Body of pancreas (tissue), 4 donors: ENCODE results near the gene TMEM151A.

Experiments used
- CTCF ChIP-seq, 7 experiments: fragments of 450-650 bp in 4 of 7; fragments of 200-600 bp in 3 of 7; sonication (generic) in 3 of 7; IDR thresholded peaks; one replicate each; pipeline ENCODE4 v1.5.1; 2016 to 2019; ENCODE audit warnings: antibody characterized with exemption in 7 of 7
- POLR2A ChIP-seq, 3 donors: fragments of 450-650 bp; IDR thresholded peaks; one replicate each; pipeline ENCODE4 v1.6.1; 2016; ENCODE audit warnings: antibody characterized with exemption in 3 of 3, mild to moderate bottlenecking in 2 of 3

DNA sequence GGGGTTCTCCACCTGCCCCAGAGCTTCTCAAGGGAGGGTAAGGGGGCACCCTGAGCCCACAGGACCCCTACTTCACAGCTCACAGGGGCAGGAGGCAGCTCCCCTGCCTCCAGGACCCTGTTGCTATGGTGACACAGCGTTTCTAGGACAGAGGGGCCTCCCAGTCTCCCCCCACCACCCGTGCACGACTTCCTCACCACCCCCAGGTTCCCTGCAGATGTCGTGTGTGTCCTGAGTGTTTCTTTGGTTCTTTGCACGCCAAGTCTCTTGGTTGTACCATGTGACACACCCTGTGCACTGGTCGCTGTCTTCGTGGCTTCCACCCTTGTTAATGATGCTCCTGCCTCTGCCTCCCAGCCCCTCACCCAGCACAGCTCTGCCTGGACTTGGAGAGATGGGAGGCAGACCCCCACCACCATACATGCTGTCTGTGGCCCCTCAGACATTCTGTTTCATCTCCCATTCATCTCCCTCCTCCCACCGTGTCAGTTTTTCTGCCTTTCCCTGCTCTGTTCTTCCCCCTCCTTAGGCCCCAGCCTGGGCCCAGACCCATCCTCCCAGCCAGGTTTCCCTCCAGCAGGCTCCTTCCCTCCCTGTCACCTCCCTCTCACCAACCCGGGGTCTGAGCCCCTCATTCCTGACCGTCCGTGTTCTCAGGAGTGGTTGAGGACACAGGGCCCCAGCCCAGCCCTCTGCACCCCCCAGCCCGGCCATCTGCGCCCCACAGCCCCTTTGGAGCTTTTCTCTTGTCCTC is 47.7 kb upstream of the TMEM151A start:
- TF ChIP-seq CTCF (IDR thresholded peaks at IDR 0.05): no peak
- TF ChIP-seq POLR2A (IDR thresholded peaks at IDR 0.05): no peak
